DND-41 (cell line): ENCODE measurements around the gene VAV3.
"Not testable (repeated sequence)": the region's sequence is repeated elsewhere in the genome, so short reads cannot be mapped to it uniquely, and the experiment has no call there.

Source experiments
- CTCF ChIP-seq: IDR thresholded peaks from 2 replicates; pipeline ENCODE4 v1.5.1; 2012; ENCODE audit warnings: borderline replicate concordance, low read length, moderate library complexity, mild to moderate bottlenecking; ENCODE audit not compliant: poor library complexity, severe bottlenecking; ENCODE audit errors: extremely low read depth
- EZH2 ChIP-seq: IDR thresholded peaks from 3 replicates; pipeline ENCODE4 v1.6.1; 2012; ENCODE audit warnings: borderline replicate concordance, low read depth, mild to moderate bottlenecking, moderate library complexity, low read length, inconsistent platforms; ENCODE audit not compliant: severe bottlenecking

- not testable (repeated sequence) for TF ChIP-seq EZH2, CTCF
Observed at GRCh38 chr1:107700651-107701050, 264.3 kb downstream of the VAV3 start.
